Loucy (cell line): ENCODE data around the gene TMEM179B.

ENCODE experiments used
- H2AFZ ChIP-seq: fragments of 200-600 bp; sonication (generic); 2 replicates; pipeline ENCODE4 v1.6.0; 2016; ENCODE audit warnings: antibody characterized with exemption, mild to moderate bottlenecking, low read length, moderate library complexity
- H3F3A ChIP-seq: fragments of 200-600 bp; 2 replicates; pipeline ENCODE4 v1.6.0; 2016; ENCODE audit warnings: antibody characterized with exemption, low read depth, mild to moderate bottlenecking
- H3K27me3 ChIP-seq: fragments of 200-600 bp; sonication (generic); 2 replicates; pipeline ENCODE4 v1.6.1; 2014; ENCODE audit warnings: low read length, mild to moderate bottlenecking; ENCODE audit not compliant: insufficient read depth, poor library complexity, severe bottlenecking
- H3K36me3 ChIP-seq: fragments of 200-600 bp; sonication (generic); 2 replicates; pipeline ENCODE4 v1.6.1; 2016; ENCODE audit warnings: low read length; ENCODE audit not compliant: insufficient read depth
- H3K4me1 ChIP-seq: fragments of 200-600 bp; sonication (generic); 2 replicates; pipeline ENCODE4 v1.5.1; 2014; ENCODE audit warnings: low read length, mild to moderate bottlenecking; ENCODE audit not compliant: insufficient read depth, poor library complexity, severe bottlenecking
- H3K4me2 ChIP-seq: fragments of 200-600 bp; sonication (generic); 2 replicates; pipeline ENCODE4 v1.6.0; 2014; ENCODE audit warnings: antibody characterized with exemption, low read length, low read depth, mild to moderate bottlenecking; ENCODE audit not compliant: poor library complexity, severe bottlenecking
- H3K4me3 ChIP-seq: fragments of 200-600 bp; sonication (generic); 2 replicates; pipeline ENCODE4 v1.5.1; 2014; ENCODE audit warnings: low read length, mild to moderate bottlenecking, mixed read lengths; ENCODE audit not compliant: poor library complexity, severe bottlenecking
- H3K79me2 ChIP-seq: fragments of 200-600 bp; sonication (generic); 2 replicates; pipeline ENCODE4 v1.6.1; 2014; ENCODE audit warnings: low read length; ENCODE audit not compliant: insufficient read depth
- H3K9ac ChIP-seq: fragments of 200-600 bp; sonication (generic); 2 replicates; pipeline ENCODE4 v1.6.0; 2014; ENCODE audit warnings: mild to moderate bottlenecking, low read depth, low read length, moderate library complexity; ENCODE audit not compliant: poor library complexity, severe bottlenecking
- H3K9me2 ChIP-seq: fragments of 200-600 bp; sonication (generic); replicated peaks from 2 replicates; pipeline ENCODE4 v1.6.1; 2016; ENCODE audit warnings: low read depth, low read length, mixed read lengths
- H3K9me3 ChIP-seq: fragments of 200-600 bp; sonication (generic); 2 replicates; pipeline ENCODE4 v1.6.1; 2014; ENCODE audit warnings: mild to moderate bottlenecking, antibody characterized with exemption, low read length, low read depth; ENCODE audit not compliant: insufficient read depth
- H4K20me1 ChIP-seq: fragments of 200-600 bp; sonication (generic); 2 replicates; pipeline ENCODE4 v1.6.0; 2014; ENCODE audit warnings: antibody characterized with exemption, low read length, mild to moderate bottlenecking; ENCODE audit not compliant: insufficient read depth, poor library complexity, severe bottlenecking
- CTCF ChIP-seq: fragments of 200-600 bp; sonication (generic); conservative IDR thresholded peaks from 2 replicates; pipeline ENCODE4 v1.5.1; 2014; ENCODE audit warnings: mild to moderate bottlenecking, antibody characterized with exemption, low read length
- EZH2phosphoT487 ChIP-seq: fragments of 200-600 bp; IDR thresholded peaks from 2 replicates; pipeline ENCODE4 v1.6.1; 2018; ENCODE audit warnings: antibody characterized with exemption, mild to moderate bottlenecking, moderate library complexity, borderline replicate concordance

Gene TMEM179B

DNA sequence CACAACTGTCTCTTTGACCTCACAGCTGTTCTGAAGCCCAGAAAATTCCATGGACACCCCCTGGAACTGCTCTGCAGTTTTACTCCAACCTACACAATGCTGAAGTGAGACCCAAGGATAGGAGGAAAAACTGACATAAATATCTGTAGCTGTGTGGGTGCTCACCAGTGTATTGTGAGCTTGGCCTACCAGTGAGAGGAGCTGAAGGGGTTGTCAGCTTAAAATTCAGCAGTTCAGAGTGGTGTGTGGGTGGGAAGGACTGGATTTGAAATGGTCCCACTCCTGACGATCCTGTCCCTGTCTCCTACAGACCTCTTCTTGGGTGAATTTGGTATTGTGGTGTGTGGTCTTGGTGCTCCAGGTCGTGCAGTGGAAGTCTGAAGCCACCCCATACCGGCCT, 2.4 kb downstream of the TMEM179B start:
- no peak for TF ChIP-seq CTCF
- TF ChIP-seq EZH2phosphoT487: no peak
- 0 out of 2 replicates have a peak, but pooled peaks cover 4% of the 10 kb centered on the region for H3F3A ChIP-seq
- no peak overlapping the region for H3K9ac ChIP-seq
- peaks cover 21% of the 10 kb centered on the region; the same call in 1 of the 2 replicates for H3K36me3 ChIP-seq
- peaks cover 21% of the 10 kb centered on the region for H4K20me1 ChIP-seq
- peak overlapping the region; percentile 88 for H3K4me2 ChIP-seq
- peaks cover 33% of the 10 kb centered on the region for H3K4me1 ChIP-seq
- no peaks in the 10 kb centered on the region for H3K9me3 ChIP-seq
- H2AFZ ChIP-seq: no peak overlapping the region
- no peaks in the 10 kb centered on the region for H3K9me2 ChIP-seq
- H3K27me3 ChIP-seq: no peaks in the 10 kb centered on the region
- peak overlapping the region; percentile 15 for H3K4me3 ChIP-seq
- H3K79me2 ChIP-seq: peaks cover 53% of the 10 kb centered on the region

DNA sequence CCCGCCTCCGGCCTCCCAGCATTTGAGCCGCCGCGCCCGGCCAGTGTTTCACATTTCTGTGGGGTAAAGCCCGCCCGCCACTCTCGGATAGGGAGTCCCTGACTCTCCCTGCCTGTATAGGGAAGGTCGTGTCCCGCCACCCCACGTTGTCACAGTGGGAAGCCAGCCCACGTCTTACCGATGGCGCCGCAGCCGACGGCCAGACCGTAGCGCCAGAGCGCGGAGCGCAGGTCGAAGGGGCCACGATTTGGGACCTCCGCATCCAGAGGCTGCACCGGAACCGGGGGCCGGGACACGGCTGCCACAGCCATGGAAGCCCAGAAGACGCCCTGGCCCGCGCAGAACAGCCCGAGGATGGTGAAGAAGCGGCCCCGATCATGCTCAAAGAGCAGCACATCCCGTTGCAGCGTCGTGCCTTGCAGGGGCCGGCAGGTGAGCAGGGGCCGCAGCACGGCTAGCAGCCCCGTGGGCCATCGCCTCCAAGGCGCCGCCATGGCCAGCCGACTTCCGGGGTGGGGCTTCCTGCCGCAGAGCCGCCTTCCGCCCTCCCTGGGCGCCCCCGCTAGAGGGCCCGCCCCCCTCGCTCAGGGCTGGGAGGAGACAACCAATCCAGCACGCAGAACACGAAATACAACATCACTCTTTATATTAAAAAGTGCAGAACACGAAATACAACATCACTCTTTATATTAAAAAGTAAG, 4.4 kb downstream of the TMEM179B start, which contains the start of gene TMEM223:
TSS of gene TMEM223 (minus strand) at position 506 of the 701 bp plus-strand sequence. CDS start at position 494, 12 bp downstream.
- no peak for TF ChIP-seq CTCF
- TF ChIP-seq EZH2phosphoT487: no peak
- Histone ChIP-seq H3K4me2 (peak within 1 kb of the TSS; percentile 91), H3K79me2 (peaks cover 53% of the 10 kb centered on the region), H3F3A (0 out of 2 replicates have a peak, but pooled peaks cover 4% of the 10 kb centered on the region), H4K20me1 (peaks cover 21% of the 10 kb centered on the region), H3K4me1 (peaks cover 27% of the 10 kb centered on the region), H3K9ac (peak within 1 kb of the TSS; percentile 96), H3K36me3 (peaks cover 41% of the 10 kb centered on the region), H3K4me3 (peak within 1 kb of the TSS; percentile 96), H3K9me2 (no peaks in the 10 kb centered on the region), H2AFZ (peak within 1 kb of the TSS; percentile 77), H3K9me3 (no peaks in the 10 kb centered on the region), H3K27me3 (no peaks in the 10 kb centered on the region)

- Histone ChIP-seq H3K36me3 (peaks cover 46% of the 10 kb centered on the region), H3K27me3 (no peaks in the 10 kb centered on the region), H4K20me1 (peaks cover 21% of the 10 kb centered on the region), H3K9ac (peak overlapping the region; percentile 96), H2AFZ (no peak overlapping the region), H3K9me2 (no peaks in the 10 kb centered on the region), H3K4me2 (peak overlapping the region; percentile 91), H3K79me2 (peaks cover 53% of the 10 kb centered on the region), H3F3A (0 out of 2 replicates have a peak, but pooled peaks cover 4% of the 10 kb centered on the region), H3K9me3 (no peaks in the 10 kb centered on the region), H3K4me3 (peak overlapping the region; percentile 96), H3K4me1 (peaks cover 27% of the 10 kb centered on the region)
- TF ChIP-seq CTCF (no peak), EZH2phosphoT487 (no peak)
Measured at GRCh38 chr11:62792202-62792575, 5.0 kb downstream of the TMEM179B start.
